WTC11 (cell line): ENCODE results near the gene ZFHX3. TPM values are rescaled to one million over a fixed set of nuclear protein-coding genes. Genes with fewer than 3 reads are reported as not detected.

ENCODE experiments used
- ATAC-seq: fragments of 200-7000 bp; cut with Tn5 transposase; 2 replicates; pipeline ENCODE4 v1.10.0; 2021; ENCODE audit warnings: mild to moderate bottlenecking, moderate library complexity
- CTCF ChIA-PET: fragments of 300-600 bp; sonication (Branson Sonifier 250); formaldehyde crosslinking; loops from one replicate; lab custom pipeline; 2021; ENCODE audit warnings: antibody characterized with exemption; lab: Charles Lee
- POLR2A ChIA-PET: fragments of 350-600 bp; sonication (Branson Sonifier 250); formaldehyde crosslinking; loops from one replicate; lab custom pipeline; 2021; ENCODE audit warnings: antibody characterized with exemption; lab: Charles Lee
- DNase-seq: peaks from one replicate; pipeline ENCODE4 v3.0.0; 2021; ENCODE audit warnings: low spot score
- H3K27ac Mint-ChIP-seq: 2 replicates; pipeline ENCODE4 v1.8.0; 2021; ENCODE audit warnings: mixed read lengths
- H3K27me3 Mint-ChIP-seq: 2 replicates; pipeline ENCODE4 v1.8.0; 2021; ENCODE audit warnings: low read depth, mild to moderate bottlenecking, moderate library complexity, mixed read lengths
- H3K36me3 Mint-ChIP-seq: 2 replicates; pipeline ENCODE4 v1.8.0; 2021; ENCODE audit warnings: mixed read lengths
- H3K4me1 Mint-ChIP-seq: 2 replicates; pipeline ENCODE4 v1.8.0; 2022; ENCODE audit warnings: mixed read lengths
- H3K4me3 Mint-ChIP-seq: 2 replicates; pipeline ENCODE4 v1.8.0; 2021; ENCODE audit warnings: mild to moderate bottlenecking, moderate library complexity, mixed read lengths
- H3K9me3 Mint-ChIP-seq: 2 replicates; pipeline ENCODE4 v1.8.0; 2021; ENCODE audit warnings: mixed read lengths
- ATF1 ChIP-seq: sonication (generic); formaldehyde crosslinking; IDR thresholded peaks from 2 replicates; pipeline ENCODE4 v1.8.1; 2023; ENCODE audit warnings: mild to moderate bottlenecking, moderate library complexity, missing genetic modification reagents
- ATF6 ChIP-seq: sonication (generic); formaldehyde crosslinking; IDR thresholded peaks from 2 replicates; pipeline ENCODE4 v1.8.1; 2023; ENCODE audit warnings: mild to moderate bottlenecking, missing genetic modification reagents
- CREM ChIP-seq: sonication (generic); formaldehyde crosslinking; IDR thresholded peaks from 2 replicates; pipeline ENCODE4 v1.8.1; 2022; ENCODE audit warnings: mild to moderate bottlenecking, missing genetic modification reagents, moderate library complexity
- GTF2I ChIP-seq: fragments of 250-450 bp; sonication (Bioruptor Pico); conservative IDR thresholded peaks from 2 replicates; pipeline ENCODE4 v1.4.0; 2021; ENCODE audit warnings: mild to moderate bottlenecking
- HMGA2 ChIP-seq: fragments of 250-450 bp; sonication (Bioruptor Pico); IDR thresholded peaks from 2 replicates; pipeline ENCODE4 v1.4.0; 2021; ENCODE audit warnings: mild to moderate bottlenecking, moderate library complexity
- JAZF1 ChIP-seq: fragments of 250-450 bp; sonication (Bioruptor Pico); IDR thresholded peaks from 2 replicates; pipeline ENCODE4 v1.9.0; 2021; ENCODE audit warnings: moderate library complexity, mild to moderate bottlenecking, inconsistent platforms
- NFATC4 ChIP-seq: fragments of 250-450 bp; sonication (Bioruptor Pico); IDR thresholded peaks from 2 replicates; pipeline ENCODE4 v1.9.0; 2021; ENCODE audit warnings: mild to moderate bottlenecking
- NFYB ChIP-seq: sonication (generic); formaldehyde crosslinking; conservative IDR thresholded peaks from 2 replicates; pipeline ENCODE4 v1.8.0; 2022; ENCODE audit warnings: low read depth, missing genetic modification reagents
- NR2C2 ChIP-seq: sonication (generic); formaldehyde crosslinking; IDR thresholded peaks from 2 replicates; pipeline ENCODE4 v1.8.0; 2022; ENCODE audit warnings: mild to moderate bottlenecking, missing genetic modification reagents
- PRRX2 ChIP-seq: fragments of 250-450 bp; sonication (Bioruptor Pico); IDR thresholded peaks from 2 replicates; pipeline ENCODE4 v1.8.0; 2021; ENCODE audit warnings: mild to moderate bottlenecking
- ZNF671 ChIP-seq: fragments of 250-450 bp; sonication (Bioruptor Pico); IDR thresholded peaks from 2 replicates; pipeline ENCODE4 v1.8.0; 2021; ENCODE audit warnings: mild to moderate bottlenecking
- total RNA-seq: library from RNA; stranded (reverse); gene quantifications from 3 replicates; pipeline ENCODE4 v1.2.3, GENCODE V29; 2021
- TF ChIP-seq, protein P1 (sequence below): sonication (generic); formaldehyde crosslinking; IDR thresholded peaks from 2 replicates; pipeline ENCODE4 v1.8.0; 2022; ENCODE audit warnings: mild to moderate bottlenecking, missing genetic modification reagents
- TF ChIP-seq, protein P2 (sequence below): sonication (generic); formaldehyde crosslinking; IDR thresholded peaks from 2 replicates; pipeline ENCODE4 v1.8.1; 2023; ENCODE audit warnings: mild to moderate bottlenecking, moderate library complexity, missing genetic modification reagents

ZFHX3 gene
- total RNA-seq, 1 experiment from 2014 or later, result 5.7 TPM

GRCh38 chr16:72789465-72789864 is 258.5 kb downstream of the ZFHX3 start:
- no peak overlapping the region for H3K27ac Mint-ChIP-seq
- H3K36me3 Mint-ChIP-seq, result peaks cover 3% of the 10 kb centered on the region; the same call in 1 of the 2 replicates
- H3K27me3 Mint-ChIP-seq, result peaks cover 12% of the 10 kb centered on the region
- H3K4me1 Mint-ChIP-seq, result peaks cover 23% of the 10 kb centered on the region
- no peak for TF ChIP-seq NFATC4 (CRISPR knock-in tag)
- no peak for TF ChIP-seq GTF2I (CRISPR knock-in tag)
- TF ChIP-seq ATF6 (CRISPR knock-in tag), result no peak
- TF ChIP-seq HMGA2 (CRISPR knock-in tag), result no peak
- POLR2A ChIA-PET, result no interaction called here
- no peak overlapping the region for H3K4me3 Mint-ChIP-seq
- no peaks in the 10 kb centered on the region for H3K9me3 Mint-ChIP-seq
- no peak for DNase-seq
- ATAC-seq, result no peak
- CTCF ChIA-PET, result interaction anchor here (2.6 kb wide), 1 partner anchor 43 kb away, joined by 13 read pairs; no protein-coding TSS in a partner anchor

DNA sequence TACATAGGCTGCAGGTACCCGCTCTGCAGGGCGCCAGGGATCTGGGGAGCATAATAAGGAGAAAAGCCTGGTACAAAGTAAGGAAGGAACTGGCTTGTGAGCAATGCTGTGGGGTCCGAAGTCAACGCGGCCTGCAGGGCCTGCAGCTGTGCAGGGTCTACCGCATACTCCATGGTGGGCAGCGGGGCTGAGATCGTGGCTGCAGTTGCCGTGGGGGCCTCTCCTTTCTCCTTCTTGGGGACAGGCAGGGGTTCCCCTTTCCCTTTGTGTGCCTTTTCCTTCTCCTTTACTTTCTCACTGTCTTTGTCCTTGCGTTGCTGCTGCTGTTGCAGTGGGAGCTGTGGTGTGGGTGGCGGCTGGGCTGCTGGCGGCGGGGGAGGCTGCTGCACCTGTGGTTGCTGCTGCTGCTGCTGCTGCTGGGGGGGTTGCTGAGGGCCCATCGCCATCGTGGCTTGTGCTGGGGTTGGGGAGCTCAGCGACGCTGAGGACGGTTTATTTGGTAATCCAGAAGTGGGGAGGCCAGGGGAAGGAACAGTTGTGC is 259.6 kb downstream of the ZFHX3 start:
- ChIA-PET CTCF (interaction anchor here (0.9 to 2.6 kb wide), 2 partner anchors 44 to 207 kb away, joined by 4 to 13 read pairs; no protein-coding TSS in a partner anchor), POLR2A (no interaction called here)
- DNase-seq, result no peak
- peaks cover 12% of the 10 kb centered on the region for H3K27me3 Mint-ChIP-seq
- peak overlapping the region; percentile 76 for H3K4me3 Mint-ChIP-seq
- H3K36me3 Mint-ChIP-seq, result no peaks in the 10 kb centered on the region
- no peaks in the 10 kb centered on the region for H3K9me3 Mint-ChIP-seq
- TF ChIP-seq, protein P1, sequence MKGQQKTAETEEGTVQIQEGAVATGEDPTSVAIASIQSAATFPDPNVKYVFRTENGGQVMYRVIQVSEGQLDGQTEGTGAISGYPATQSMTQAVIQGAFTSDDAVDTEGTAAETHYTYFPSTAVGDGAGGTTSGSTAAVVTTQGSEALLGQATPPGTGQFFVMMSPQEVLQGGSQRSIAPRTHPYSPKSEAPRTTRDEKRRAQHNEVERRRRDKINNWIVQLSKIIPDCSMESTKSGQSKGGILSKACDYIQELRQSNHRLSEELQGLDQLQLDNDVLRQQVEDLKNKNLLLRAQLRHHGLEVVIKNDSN, result no peak
- TF ChIP-seq, all 79 proteins: peak for 0
- H3K4me1 Mint-ChIP-seq, result peaks cover 32% of the 10 kb centered on the region
- no peak; the same call in 1 of the 2 replicates for ATAC-seq
- no peak overlapping the region for H3K27ac Mint-ChIP-seq

DNA sequence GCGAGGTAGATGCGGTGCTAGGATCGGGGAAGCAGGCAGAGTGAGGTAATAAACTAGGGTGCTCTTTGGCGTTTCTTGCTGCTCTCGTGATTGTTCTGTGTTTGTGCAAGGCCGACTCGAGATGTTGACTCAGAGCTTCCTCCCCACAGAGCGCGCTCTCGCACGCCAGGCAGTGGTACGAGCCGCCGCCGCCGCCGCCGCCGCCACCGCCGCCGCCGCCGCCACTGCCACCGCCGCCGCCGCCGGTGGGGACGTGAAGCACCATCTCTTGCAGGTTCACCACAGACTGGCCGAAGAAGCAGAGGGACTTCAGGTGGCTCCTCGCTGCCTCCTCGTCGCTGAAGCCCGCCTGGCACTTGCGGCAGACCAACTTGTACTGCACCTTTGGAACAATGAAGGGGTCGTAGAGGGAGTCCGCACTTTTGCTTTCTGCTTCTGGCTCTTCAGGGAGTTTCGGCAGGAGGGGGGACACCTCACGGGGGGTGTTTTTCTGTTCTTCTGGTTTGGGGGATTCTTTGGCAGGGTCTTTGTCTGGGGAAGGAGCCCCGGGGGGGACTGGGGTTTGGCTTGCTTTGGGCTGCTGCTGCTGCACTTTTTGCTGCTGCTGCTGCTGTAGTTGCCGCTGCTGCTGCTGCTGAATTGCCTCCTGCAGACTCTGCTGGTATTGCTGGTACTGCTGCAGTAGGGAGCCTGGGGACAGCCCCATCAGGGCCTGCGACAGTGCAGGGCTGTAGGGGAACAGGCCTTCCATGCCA is 260.2 kb downstream of the ZFHX3 start:
- DNase-seq (peak; percentile 56), ATAC-seq (peak; percentile 69)
- TF ChIP-seq ZNF671 (CRISPR knock-in tag) (no peak), CREM (CRISPR knock-in tag) (no peak), NR2C2 (CRISPR knock-in tag) (no peak), JAZF1 (no peak), ATF1 (no peak), NFYB (no peak), PRRX2 (CRISPR knock-in tag) (no peak)
- TF ChIP-seq, protein P2, sequence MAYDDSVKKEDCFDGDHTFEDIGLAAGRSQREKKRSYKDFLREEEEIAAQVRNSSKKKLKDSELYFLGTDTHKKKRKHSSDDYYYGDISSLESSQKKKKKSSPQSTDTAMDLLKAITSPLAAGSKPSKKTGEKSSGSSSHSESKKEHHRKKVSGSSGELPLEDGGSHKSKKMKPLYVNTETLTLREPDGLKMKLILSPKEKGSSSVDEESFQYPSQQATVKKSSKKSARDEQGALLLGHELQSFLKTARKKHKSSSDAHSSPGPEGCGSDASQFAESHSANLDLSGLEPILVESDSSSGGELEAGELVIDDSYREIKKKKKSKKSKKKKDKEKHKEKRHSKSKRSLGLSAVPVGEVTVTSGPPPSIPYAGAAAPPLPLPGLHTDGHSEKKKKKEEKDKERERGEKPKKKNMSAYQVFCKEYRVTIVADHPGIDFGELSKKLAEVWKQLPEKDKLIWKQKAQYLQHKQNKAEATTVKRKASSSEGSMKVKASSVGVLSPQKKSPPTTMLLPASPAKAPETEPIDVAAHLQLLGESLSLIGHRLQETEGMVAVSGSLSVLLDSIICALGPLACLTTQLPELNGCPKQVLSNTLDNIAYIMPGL (CRISPR knock-in tag), result no peak
- TF ChIP-seq, protein P1, result no peak
- H3K27me3 Mint-ChIP-seq, result peaks cover 12% of the 10 kb centered on the region
- peak overlapping the region; percentile 76 for H3K4me3 Mint-ChIP-seq
- peaks cover 32% of the 10 kb centered on the region for H3K4me1 Mint-ChIP-seq
- no peaks in the 10 kb centered on the region for H3K36me3 Mint-ChIP-seq
- ChIA-PET POLR2A (interaction anchor here (0.6 kb wide), 1 partner anchor 120 kb away, joined by 3 read pairs; no protein-coding TSS in a partner anchor), CTCF (interaction anchor here (0.6 to 2.6 kb wide), 5 partner anchors 19 to 181 kb away, joined by 3 to 19 read pairs (median 4); no protein-coding TSS in a partner anchor)
- H3K9me3 Mint-ChIP-seq, result no peaks in the 10 kb centered on the region
- H3K27ac Mint-ChIP-seq, result no peak overlapping the region
